Measurements from ENCODE around the gene ECHS1. TPM values are rescaled to one million over a fixed set of nuclear protein-coding genes. Genes with fewer than 3 reads are reported as not detected.
A peak's percentile ranks its signal among the peaks of the same experiment; 100 is the strongest.

The ECHS1 gene
- total RNA-seq, 1 donor from 2014 or later, result 77.4 TPM

GRCh38 chr10:133364645-133365431, 8.3 kb downstream of the ECHS1 start:
- H3K27ac Mint-ChIP-seq, result no peak overlapping the region
- H3K4me3 ChIP-seq, result no peak overlapping the region
- no peak overlapping the region for H3K4me2 ChIP-seq
- H2AFZ ChIP-seq (replicated peaks), result no peak overlapping the region
- H3K36me3 Mint-ChIP-seq, result peaks cover 27% of the 10 kb centered on the region
- H3K4me1 ChIP-seq, result no peaks in the 10 kb centered on the region
- no peaks in the 10 kb centered on the region for H3K9me3 ChIP-seq (ENCODE audit: low read depth)
- H3K4me3 Mint-ChIP-seq, result no peak overlapping the region
- TF ChIP-seq EZH2phosphoT487 (IDR thresholded peaks at IDR 0.05), result no peak
- TF ChIP-seq CTCF (IDR thresholded peaks at IDR 0.05), result no peak
- no peak for TF ChIP-seq EZH2 (IDR thresholded peaks at IDR 0.05)
- no peaks in the 10 kb centered on the region for H3K27me3 ChIP-seq
- no peaks in the 10 kb centered on the region for H3K9me3 Mint-ChIP-seq
- no peaks in the 10 kb centered on the region for H3K4me1 Mint-ChIP-seq
- H3K27ac ChIP-seq, result no peak overlapping the region
- peaks cover 8% of the 10 kb centered on the region for H3K27me3 Mint-ChIP-seq (ENCODE audit: insufficient read depth, low read depth)
- no peak for DNase-seq (ENCODE audit: low spot score)
- peaks cover 9% of the 10 kb centered on the region for H3F3A ChIP-seq (ENCODE audit: low read depth)
- H4K20me1 ChIP-seq (ENCODE audit: low read depth), result no peaks in the 10 kb centered on the region
- no peaks in the 10 kb centered on the region for H3K79me2 ChIP-seq (ENCODE audit: low read depth)
- no peak overlapping the region for H3K9ac ChIP-seq
- no peaks in the 10 kb centered on the region for H3K36me3 ChIP-seq

- no peak for TF ChIP-seq EZH2phosphoT487 (IDR thresholded peaks at IDR 0.05)
- TF ChIP-seq EZH2 (IDR thresholded peaks at IDR 0.05), result no peak
- TF ChIP-seq CTCF (IDR thresholded peaks at IDR 0.05), result no peak
- Mint-ChIP-seq H3K27me3 (ENCODE audit: insufficient read depth, low read depth) (peaks cover 7% of the 10 kb centered on the region), H3K4me3 (no peak overlapping the region), H3K4me1 (no peaks in the 10 kb centered on the region), H3K36me3 (peaks cover 22% of the 10 kb centered on the region), H3K9me3 (no peaks in the 10 kb centered on the region), H3K27ac (no peak overlapping the region)
- Histone ChIP-seq H4K20me1 (ENCODE audit: low read depth) (no peaks in the 10 kb centered on the region), H3K36me3 (no peaks in the 10 kb centered on the region), H3K27ac (no peak overlapping the region), H3F3A (ENCODE audit: low read depth) (peaks cover 17% of the 10 kb centered on the region), H2AFZ (replicated peaks) (no peak overlapping the region), H3K4me3 (no peak overlapping the region), H3K79me2 (ENCODE audit: low read depth) (no peaks in the 10 kb centered on the region), H3K27me3 (no peaks in the 10 kb centered on the region), H3K4me1 (no peaks in the 10 kb centered on the region), H3K4me2 (no peak overlapping the region), H3K9me3 (ENCODE audit: low read depth) (no peaks in the 10 kb centered on the region), H3K9ac (no peak overlapping the region)
- no peak for DNase-seq (ENCODE audit: low spot score)
These were observed 10.3 kb downstream of the ECHS1 start for GRCh38 chr10:133362846-133363245.

- H2AFZ ChIP-seq (replicated peaks), result no peak overlapping the region
- Mint-ChIP-seq H3K4me3 (peak overlapping the region; percentile 43), H3K27me3 (ENCODE audit: insufficient read depth, low read depth) (peaks cover 7% of the 10 kb centered on the region), H3K27ac (no peak overlapping the region), H3K4me1 (no peaks in the 10 kb centered on the region), H3K36me3 (peaks cover 19% of the 10 kb centered on the region), H3K9me3 (no peaks in the 10 kb centered on the region)
- H3K27ac ChIP-seq, result no peak overlapping the region
- DNase-seq (ENCODE audit: low spot score), result no peak
- H3K79me2 ChIP-seq (ENCODE audit: low read depth), result no peaks in the 10 kb centered on the region
- H3K4me2 ChIP-seq, result no peak overlapping the region
- no peak overlapping the region for H3K4me3 ChIP-seq
- no peaks in the 10 kb centered on the region for H3K36me3 ChIP-seq
- peaks cover 17% of the 10 kb centered on the region for H3F3A ChIP-seq (ENCODE audit: low read depth)
- no peaks in the 10 kb centered on the region for H3K9me3 ChIP-seq (ENCODE audit: low read depth)
- TF ChIP-seq CTCF (IDR thresholded peaks at IDR 0.05) (no peak), EZH2phosphoT487 (IDR thresholded peaks at IDR 0.05) (no peak), EZH2 (IDR thresholded peaks at IDR 0.05) (no peak)
- H3K27me3 ChIP-seq, result peaks cover 3% of the 10 kb centered on the region
- no peaks in the 10 kb centered on the region for H4K20me1 ChIP-seq (ENCODE audit: low read depth)
- no peak overlapping the region for H3K9ac ChIP-seq
- no peaks in the 10 kb centered on the region for H3K4me1 ChIP-seq
These were observed 11.2 kb downstream of the ECHS1 start for GRCh38 chr10:133361773-133362441.
